GM13976 (cell line): ENCODE results near the gene GZF1.

Experiments
- DNase-seq: peaks from one replicate; pipeline ENCODE4 v3.0.0; 2012; ENCODE audit warnings: low spot score
- CTCF ChIP-seq: IDR thresholded peaks from 2 replicates; pipeline ENCODE4 v1.5.1; 2012; ENCODE audit warnings: borderline replicate concordance, mild to moderate bottlenecking; ENCODE audit not compliant: insufficient read depth; ENCODE audit errors: extremely low read depth, missing control alignments, control extremely low read depth
- in situ Hi-C: fragments of 300-500 bp; cut with MboI; formaldehyde crosslinking; loops from one replicate; pipeline ENCODE4 v1.12.0; 2022; ENCODE audit warnings: low sequenced_read_pairs, mixed read lengths, inconsistent platforms; ENCODE audit not compliant: unreplicated experiment

Gene GZF1

GRCh38 chr20:23374441-23374840 lies 12.5 kb downstream of the GZF1 start:
- no peak for DNase-seq
- no peak for TF ChIP-seq CTCF
- in situ Hi-C loops: no loop called here

GRCh38 chr20:23375827-23376226 lies 13.8 kb downstream of the GZF1 start:
- no peak for TF ChIP-seq CTCF
- in situ Hi-C loops: no loop called here
- DNase-seq: no peak

- no peak for TF ChIP-seq CTCF
- in situ Hi-C loops: no loop called here
- no peak for DNase-seq
Observed at GRCh38 chr20:23379772-23380171, 17.8 kb downstream of the GZF1 start.

GRCh38 chr20:23381876-23382275 lies 19.9 kb downstream of the GZF1 start:
- TF ChIP-seq CTCF: no peak
- in situ Hi-C loops: no loop called here
- DNase-seq: no peak

GRCh38 chr20:23386304-23387117 lies 24.5 kb downstream of the GZF1 start:
- in situ Hi-C loops: no loop called here
- no peak for TF ChIP-seq CTCF
- no peak for DNase-seq

GRCh38 chr20:23387118-23387443 lies 25.1 kb downstream of the GZF1 start:
- in situ Hi-C loops: no loop called here
- DNase-seq: no peak
- TF ChIP-seq CTCF: no peak

GRCh38 chr20:23390091-23390774 lies 28.3 kb downstream of the GZF1 start:
- no peak for DNase-seq
- TF ChIP-seq CTCF: no peak
- in situ Hi-C loops: no loop called here
